GM23338 (cell line): ENCODE data around the gene PHACTR1.

Experiments
- EZH2 ChIP-seq: fragments of 200-600 bp; sonication (generic); IDR thresholded peaks from one replicate; pipeline ENCODE4 v1.8.0; 2017; ENCODE audit warnings: antibody characterized with exemption, mild to moderate bottlenecking, low read depth; ENCODE audit not compliant: unreplicated experiment
- EZH2phosphoT487 ChIP-seq: fragments of 200-600 bp; sonication (generic); IDR thresholded peaks from one replicate; pipeline ENCODE4 v1.8.1; 2018; ENCODE audit warnings: antibody characterized with exemption; ENCODE audit not compliant: unreplicated experiment
- POLR2AphosphoS5 ChIP-seq: IDR thresholded peaks from 2 replicates; pipeline ENCODE4 v1.6.1; 2016; ENCODE audit warnings: antibody characterized with exemption, low read depth
- TF ChIP-seq, protein P1 (sequence below), 2 experiments: fragments of 200-600 bp in 1 of 2; sonication (generic) in 1 of 2; conservative IDR thresholded peaks; 2 replicates each; pipeline versions ENCODE4 v1.5.1 to v1.6.1; 2016 to 2017; ENCODE audit warnings: antibody characterized with exemption in 2 of 2, low read depth in 2 of 2, mild to moderate bottlenecking in 2 of 2, moderate library complexity in 1 of 2

DNA sequence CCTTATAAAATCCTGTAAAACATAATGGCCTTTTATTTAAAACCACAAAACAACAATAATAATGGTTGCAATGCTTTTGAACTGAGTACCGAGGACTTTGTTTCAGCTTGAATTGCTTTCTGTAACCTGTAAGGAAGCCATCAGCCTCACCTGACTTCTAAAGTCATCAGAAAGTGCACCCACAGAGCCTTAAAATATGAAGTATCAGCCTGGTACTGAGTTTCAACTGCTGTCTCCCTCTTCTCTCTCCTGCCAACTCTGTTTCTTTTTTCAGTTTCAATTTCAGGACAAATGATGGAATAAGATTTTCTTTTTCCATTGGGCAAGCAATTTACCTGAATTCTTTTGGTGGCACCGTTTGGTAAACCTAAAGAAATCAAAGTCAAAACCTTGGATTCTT, 119.4 kb downstream of the PHACTR1 start:
- TF ChIP-seq, protein P1, sequence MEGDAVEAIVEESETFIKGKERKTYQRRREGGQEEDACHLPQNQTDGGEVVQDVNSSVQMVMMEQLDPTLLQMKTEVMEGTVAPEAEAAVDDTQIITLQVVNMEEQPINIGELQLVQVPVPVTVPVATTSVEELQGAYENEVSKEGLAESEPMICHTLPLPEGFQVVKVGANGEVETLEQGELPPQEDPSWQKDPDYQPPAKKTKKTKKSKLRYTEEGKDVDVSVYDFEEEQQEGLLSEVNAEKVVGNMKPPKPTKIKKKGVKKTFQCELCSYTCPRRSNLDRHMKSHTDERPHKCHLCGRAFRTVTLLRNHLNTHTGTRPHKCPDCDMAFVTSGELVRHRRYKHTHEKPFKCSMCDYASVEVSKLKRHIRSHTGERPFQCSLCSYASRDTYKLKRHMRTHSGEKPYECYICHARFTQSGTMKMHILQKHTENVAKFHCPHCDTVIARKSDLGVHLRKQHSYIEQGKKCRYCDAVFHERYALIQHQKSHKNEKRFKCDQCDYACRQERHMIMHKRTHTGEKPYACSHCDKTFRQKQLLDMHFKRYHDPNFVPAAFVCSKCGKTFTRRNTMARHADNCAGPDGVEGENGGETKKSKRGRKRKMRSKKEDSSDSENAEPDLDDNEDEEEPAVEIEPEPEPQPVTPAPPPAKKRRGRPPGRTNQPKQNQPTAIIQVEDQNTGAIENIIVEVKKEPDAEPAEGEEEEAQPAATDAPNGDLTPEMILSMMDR (conservative IDR thresholded peaks at IDR 0.05; ENCODE audit: low read depth in 2 of 2), result no peak
- TF ChIP-seq POLR2AphosphoS5 (no peak), EZH2 (no peak), EZH2phosphoT487 (no peak)
